Measurements from ENCODE around the gene ASAH2.

- TF ChIP-seq POLR2AphosphoS5 (IDR thresholded peaks at IDR 0.05; ENCODE audit: borderline replicate concordance, low read depth, low read length): no peak
- TF ChIP-seq EZH2 (IDR thresholded peaks at IDR 0.05): no peak
These were observed 31.7 kb downstream of the ASAH2 start for GRCh38 chr10:50219646-50220045.

Data from SK-N-MC (cell line).